Articular chondrocyte of knee joint (primary cell): ENCODE results near the gene CIAO2B. TPM values are rescaled to one million over a fixed set of nuclear protein-coding genes. Genes with fewer than 3 reads are reported as not detected.

Source experiments
- total RNA-seq: library from RNA; depleted of rRNA; stranded (reverse); fragments of >200 nt; gene quantifications from 2 replicates; pipeline ENCODE4 v1.2.3, GENCODE V29; 2012

CIAO2B gene
- 70.7 and 88.4 TPM in 2 replicates for total RNA-seq

GRCh38 chr16:66934138-66934838 is at the start of gene CIAO2B:
CIAO2B (minus strand) TSS chr16:66934402; CDS start chr16:66934364, 38 bp downstream.

GRCh38 chr16:66961065-66961744 is 27.0 kb upstream of the CIAO2B start, which contains the start of gene CES3:
CES3 (plus strand) TSS chr16:66961266; CDS start chr16:66961308, 42 bp downstream.

GRCh38 chr16:66935314-66936011 is 1.3 kb upstream of the CIAO2B start, which contains the start of gene CES2:
CES2 (plus strand) TSS chr16:66935516; CDS start chr16:66935636, 120 bp downstream.

GRCh38 chr16:66925322-66925840 is 8.8 kb downstream of the CIAO2B start, which contains the start of gene RRAD:
RRAD (minus strand) TSS chr16:66925535; CDS start chr16:66925179, 356 bp downstream.

GRCh38 chr16:66918803-66919568 is 15.2 kb downstream of the CIAO2B start, which contains the start of gene CDH16:
CDH16 (minus strand) TSS chr16:66918885; CDS start chr16:66918065, 820 bp downstream.

Other genes starting within 250 kb of the CIAO2B start
- 24.3 and 24.7 TPM in 2 replicates for gene CMTM4, start 237.7 kb downstream of the CIAO2B start, total RNA-seq
- gene DYNC1LI2, start 182.8 kb downstream of the CIAO2B start, total RNA-seq = 120 and 149 TPM in 2 replicates
- 0.13 and 0.22 TPM in 2 replicates for gene TERB1, start 132.8 kb downstream of the CIAO2B start, total RNA-seq
- gene NAE1, start 103.4 kb downstream of the CIAO2B start, total RNA-seq = 77.6 and 82.8 TPM in 2 replicates
- not detected in 2 replicates for gene CA7, start 90.0 kb downstream of the CIAO2B start, total RNA-seq
- 6.9 and 7.7 TPM in 2 replicates for gene PDP2, start 53.9 kb downstream of the CIAO2B start, total RNA-seq
- not detected in 2 replicates for gene CDH16, start 15.5 kb downstream of the CIAO2B start, total RNA-seq
- 1.3 and 2.3 TPM in 2 replicates for gene RRAD, start 8.9 kb downstream of the CIAO2B start, total RNA-seq
- 33.8 and 39.3 TPM in 2 replicates for gene CES2, start 1.1 kb upstream of the CIAO2B start, total RNA-seq
- gene CES3, start 26.9 kb upstream of the CIAO2B start, total RNA-seq = 0.86 TPM in 1 of 2 replicates, not detected in the other
- gene CES4A, start 54.2 kb upstream of the CIAO2B start, total RNA-seq = 3.6 and 5.0 TPM in 2 replicates
- gene CBFB, start 94.7 kb upstream of the CIAO2B start, total RNA-seq = 95.6 and 99.8 TPM in 2 replicates
- 19.1 and 20.8 TPM in 2 replicates for gene PHAF1, start 175.5 kb upstream of the CIAO2B start, total RNA-seq
- 45.9 and 50.6 TPM in 2 replicates for gene B3GNT9, start 216.6 kb upstream of the CIAO2B start, total RNA-seq
- 12.2 and 13.5 TPM in 2 replicates for gene TRADD, start 225.5 kb upstream of the CIAO2B start, total RNA-seq
- 11.2 and 12.7 TPM in 2 replicates for gene FBXL8, start 225.6 kb upstream of the CIAO2B start, total RNA-seq
- 3.0 and 4.4 TPM in 2 replicates for gene HSF4, start 230.3 kb upstream of the CIAO2B start, total RNA-seq
- 14.6 and 14.9 TPM in 2 replicates for gene NOL3, start 236.1 kb upstream of the CIAO2B start, total RNA-seq
- 3.7 and 4.2 TPM in 2 replicates for gene MATCAP1, start 249.6 kb upstream of the CIAO2B start, total RNA-seq